Immature natural killer cell (primary cell): ENCODE results near the gene MTIF3. TPM values are rescaled to one million over a fixed set of nuclear protein-coding genes. Genes with fewer than 3 reads are reported as not detected.

Experiments
- DNase-seq, 3 donors: peaks; one replicate each; pipeline ENCODE4 v3.0.0; 2022; ENCODE audit warnings: mixed read lengths in 1 of 3
- H3K27ac Mint-ChIP-seq, 6 donors: one replicate each; pipeline ENCODE4 v1.8.0; 2020; ENCODE audit warnings: mixed read lengths in 6 of 6, mild to moderate bottlenecking in 5 of 6, inconsistent platforms in 4 of 6, moderate library complexity in 3 of 6
- H3K27me3 Mint-ChIP-seq, 3 donors: one replicate each; pipeline ENCODE4 v1.8.0; 2020 to 2021; ENCODE audit warnings: low read depth in 3 of 3, mild to moderate bottlenecking in 3 of 3, mixed read lengths in 3 of 3, moderate library complexity in 3 of 3, inconsistent platforms in 1 of 3
- H3K36me3 Mint-ChIP-seq, 3 donors: one replicate each; pipeline ENCODE4 v1.8.0; 2020; ENCODE audit warnings: mixed read lengths in 3 of 3, inconsistent platforms in 2 of 3, mild to moderate bottlenecking in 2 of 3
- H3K4me1 Mint-ChIP-seq, 2 donors: one replicate each; pipeline ENCODE4 v1.8.0; 2020; ENCODE audit warnings: inconsistent platforms in 2 of 2, mild to moderate bottlenecking in 2 of 2, mixed read lengths in 2 of 2, moderate library complexity in 1 of 2
- H3K4me3 Mint-ChIP-seq, 5 donors: one replicate each; pipeline ENCODE4 v1.8.0; 2020; ENCODE audit warnings: mild to moderate bottlenecking in 5 of 5, mixed read lengths in 5 of 5, inconsistent platforms in 3 of 5, moderate library complexity in 3 of 5
- H3K9me3 Mint-ChIP-seq, 6 donors: one replicate each; pipeline ENCODE4 v1.8.0; 2020; ENCODE audit warnings: mild to moderate bottlenecking in 6 of 6, mixed read lengths in 6 of 6, inconsistent platforms in 4 of 6, moderate library complexity in 3 of 6
- polyA plus RNA-seq, 3 donors: library from polyadenylated mRNA; unstranded; fragments of 300-500 nt; fragmentation: Illumina TruSeq; gene quantifications; one replicate each; pipeline ENCODE4 v1.2.3, GENCODE V29; 2021

Gene MTIF3
- polyA plus RNA-seq, 3 donors from 2014 or later, result 55.0 to 77.7 (median 67.1) TPM

GRCh38 chr13:27472941-27473340 is 22.6 kb upstream of the MTIF3 start:
- Mint-ChIP-seq H3K27me3 (peaks cover 0 to 9% (median 7%) of the 10 kb centered on the region in 3 donors), H3K4me3 (peak overlapping the region in 1 of 5 donors; percentile 6), H3K4me1 (peaks cover 17 to 21% of the 10 kb centered on the region in 2 donors), H3K9me3 (no peaks in the 10 kb centered on the region), H3K27ac (peak overlapping the region in 4 of 6 donors; percentile 40 to 72 (median 50)), H3K36me3 (no peaks in the 10 kb centered on the region)
- DNase-seq, result peak; percentile 36 to 46 (median 39)

- H3K27ac Mint-ChIP-seq, result peak overlapping the region in 4 of 6 donors; percentile 13 to 72 (median 44)
- no peak overlapping the region for H3K4me3 Mint-ChIP-seq
- H3K27me3 Mint-ChIP-seq, result peaks cover 0 to 6% (median 6%) of the 10 kb centered on the region in 3 donors
- H3K4me1 Mint-ChIP-seq, result peaks cover 17 to 21% of the 10 kb centered on the region in 2 donors
- no peaks in the 10 kb centered on the region for H3K9me3 Mint-ChIP-seq
- H3K36me3 Mint-ChIP-seq, result no peaks in the 10 kb centered on the region
- DNase-seq, result no peak
Observed at GRCh38 chr13:27472441-27472840, 22.1 kb upstream of the MTIF3 start.

DNA sequence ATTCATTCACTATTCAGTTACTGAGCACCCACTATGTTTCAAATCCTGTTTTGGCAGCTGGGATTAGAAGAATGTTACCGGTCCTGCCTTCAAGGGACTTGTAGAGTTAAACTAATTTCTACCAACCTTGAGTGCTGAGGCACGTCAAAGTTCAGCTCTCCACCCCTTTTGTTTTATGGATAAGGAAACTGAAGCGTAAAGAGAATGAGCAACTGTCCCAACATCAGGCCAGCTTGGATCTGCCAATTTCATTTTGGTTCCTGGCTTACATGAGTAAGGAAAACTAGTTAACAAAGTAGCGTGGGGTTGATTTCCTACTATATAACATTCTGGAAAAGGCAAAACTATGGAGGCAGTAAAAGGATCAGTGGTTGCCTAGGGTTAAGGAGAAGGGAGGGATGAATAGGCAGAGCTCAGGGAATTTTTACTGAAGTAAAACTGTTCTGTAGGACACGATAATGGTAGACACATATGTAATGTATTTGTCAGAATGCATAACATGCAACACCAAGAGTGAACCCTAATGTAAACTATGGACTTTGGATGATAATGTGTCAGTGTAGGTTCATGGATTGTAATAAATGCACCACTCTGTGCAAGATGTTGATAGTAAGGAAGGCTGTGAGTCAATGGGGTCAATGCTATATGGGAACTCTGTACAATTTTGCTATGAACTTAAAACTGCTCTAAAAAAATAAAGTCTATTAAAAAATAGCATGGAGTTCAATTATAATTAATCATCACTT is 19.9 kb upstream of the MTIF3 start:
- Mint-ChIP-seq H3K4me3 (no peak overlapping the region), H3K27ac (no peak overlapping the region), H3K9me3 (no peaks in the 10 kb centered on the region), H3K36me3 (no peaks in the 10 kb centered on the region), H3K27me3 (peaks cover 0 to 4% (median 3%) of the 10 kb centered on the region in 3 donors), H3K4me1 (peaks cover 17 to 21% of the 10 kb centered on the region in 2 donors)
- DNase-seq, result no peak

DNA sequence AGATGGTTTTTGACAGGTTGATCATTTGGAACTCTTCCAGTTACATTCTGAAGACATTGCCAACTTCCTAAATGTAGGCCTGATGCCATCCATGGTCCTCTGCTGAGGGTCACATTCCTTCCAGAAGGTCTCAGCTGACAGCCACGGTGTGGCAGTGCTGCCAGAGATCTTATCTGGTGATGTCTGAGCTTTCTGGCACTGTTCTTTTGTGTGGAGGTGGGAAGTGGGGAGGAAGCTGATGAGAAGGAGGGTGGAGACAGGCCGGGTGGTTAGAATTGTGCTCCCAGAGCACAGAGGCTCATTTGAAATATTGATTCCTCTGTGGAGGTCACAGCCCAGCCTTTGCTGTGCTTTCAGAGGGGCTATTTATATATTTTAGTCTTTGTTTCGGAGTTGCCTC is 16.1 kb upstream of the MTIF3 start:
- Mint-ChIP-seq H3K4me1 (peaks cover 0 to 5% of the 10 kb centered on the region in 2 donors), H3K4me3 (no peak overlapping the region), H3K27me3 (peaks cover 0 to 3% (median 2%) of the 10 kb centered on the region in 3 donors), H3K27ac (no peak overlapping the region), H3K36me3 (no peaks in the 10 kb centered on the region), H3K9me3 (no peaks in the 10 kb centered on the region)
- no peak for DNase-seq

DNA sequence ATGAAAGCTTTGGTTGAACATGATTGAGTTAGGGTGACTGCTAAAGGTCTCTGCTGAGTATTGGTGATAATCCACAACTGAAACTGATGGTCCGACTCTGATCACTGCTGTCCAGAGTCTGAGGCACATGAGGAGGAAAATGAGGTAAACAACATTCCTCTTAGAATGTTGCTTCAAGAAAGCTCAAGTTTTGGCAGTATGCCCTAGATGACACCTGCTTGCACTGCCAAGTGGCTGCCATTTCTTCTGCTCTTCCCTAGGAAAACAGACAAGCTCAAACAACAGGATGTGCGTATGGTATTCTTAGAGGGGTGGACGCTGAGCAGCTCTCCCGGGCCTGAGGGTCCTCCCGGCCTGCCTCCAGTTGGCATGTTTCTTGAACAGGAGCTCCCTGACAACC is 15.2 kb upstream of the MTIF3 start:
- Mint-ChIP-seq H3K4me1 (peaks cover 0 to 5% of the 10 kb centered on the region in 2 donors), H3K27me3 (peaks cover 0 to 3% (median 2%) of the 10 kb centered on the region in 3 donors), H3K36me3 (no peaks in the 10 kb centered on the region), H3K9me3 (no peaks in the 10 kb centered on the region), H3K27ac (peak overlapping the region in 1 of 6 donors; percentile 19), H3K4me3 (no peak overlapping the region)
- DNase-seq, result no peak

DNA sequence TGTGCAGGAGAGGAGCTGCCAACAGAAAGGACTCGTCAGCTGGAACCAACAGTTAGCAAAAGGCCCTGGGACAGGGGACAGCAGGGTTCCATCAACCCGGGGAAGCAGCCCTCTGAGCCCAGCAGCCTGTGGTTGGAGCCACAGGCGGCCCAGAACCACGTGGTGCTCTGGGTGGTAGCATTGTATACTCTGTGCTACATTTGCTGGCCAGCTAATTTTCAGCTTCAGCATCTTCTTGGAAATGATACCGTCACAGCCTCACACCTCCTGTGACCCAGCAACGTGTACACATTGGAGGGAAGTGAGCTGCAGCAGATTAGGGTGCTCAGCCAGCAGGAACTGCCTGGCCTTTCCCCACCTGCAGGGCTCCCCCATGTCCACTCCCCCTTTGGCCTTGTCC is 13.1 kb upstream of the MTIF3 start:
- Mint-ChIP-seq H3K4me3 (no peak overlapping the region), H3K27me3 (peaks cover 0 to under 1% (median 0%) of the 10 kb centered on the region in 3 donors), H3K36me3 (no peaks in the 10 kb centered on the region), H3K27ac (peak overlapping the region in 3 of 6 donors; percentile 45 to 67 (median 50)), H3K9me3 (no peaks in the 10 kb centered on the region), H3K4me1 (peaks cover 0 to 5% of the 10 kb centered on the region in 2 donors)
- DNase-seq, result peak in 1 of 3 donors; percentile 35

DNA sequence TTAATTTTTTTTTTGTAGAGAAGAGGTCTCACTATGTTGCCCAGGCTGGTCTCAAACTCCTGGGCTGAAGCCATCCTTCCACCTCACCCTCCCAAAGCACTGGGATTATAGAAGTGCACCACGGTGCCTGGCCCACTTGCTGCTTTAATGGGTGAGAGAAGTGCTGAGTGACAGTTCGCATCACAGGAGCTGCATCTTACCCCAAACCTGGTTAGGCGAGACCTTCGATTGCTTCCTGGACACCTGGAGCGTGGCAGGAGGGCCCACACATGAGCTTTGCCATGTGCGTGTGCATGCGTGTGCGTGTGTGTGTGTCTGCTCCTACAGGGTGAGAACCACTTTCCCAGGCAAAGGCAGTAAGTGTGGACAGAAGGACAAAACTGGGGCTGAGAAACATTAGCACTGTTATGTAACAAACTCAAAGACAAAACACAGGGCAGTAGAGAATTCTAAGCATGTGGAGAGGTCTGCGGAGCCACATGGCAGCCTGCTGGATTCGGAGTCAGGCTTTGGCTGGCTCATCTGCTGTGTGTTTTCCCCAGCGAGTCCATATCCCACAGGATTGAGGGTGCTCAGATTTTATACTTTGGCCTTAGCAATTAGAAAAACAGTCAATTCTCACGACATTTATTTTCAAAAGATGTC is 11.7 kb upstream of the MTIF3 start:
- no peak for DNase-seq
- peaks cover 0 to 4% (median 0%) of the 10 kb centered on the region in 3 donors for H3K36me3 Mint-ChIP-seq
- H3K4me3 Mint-ChIP-seq, result no peak overlapping the region
- peaks cover 0 to 5% of the 10 kb centered on the region in 2 donors for H3K4me1 Mint-ChIP-seq
- H3K27ac Mint-ChIP-seq, result no peak overlapping the region
- H3K9me3 Mint-ChIP-seq, result no peaks in the 10 kb centered on the region
- no peaks in the 10 kb centered on the region for H3K27me3 Mint-ChIP-seq

DNA sequence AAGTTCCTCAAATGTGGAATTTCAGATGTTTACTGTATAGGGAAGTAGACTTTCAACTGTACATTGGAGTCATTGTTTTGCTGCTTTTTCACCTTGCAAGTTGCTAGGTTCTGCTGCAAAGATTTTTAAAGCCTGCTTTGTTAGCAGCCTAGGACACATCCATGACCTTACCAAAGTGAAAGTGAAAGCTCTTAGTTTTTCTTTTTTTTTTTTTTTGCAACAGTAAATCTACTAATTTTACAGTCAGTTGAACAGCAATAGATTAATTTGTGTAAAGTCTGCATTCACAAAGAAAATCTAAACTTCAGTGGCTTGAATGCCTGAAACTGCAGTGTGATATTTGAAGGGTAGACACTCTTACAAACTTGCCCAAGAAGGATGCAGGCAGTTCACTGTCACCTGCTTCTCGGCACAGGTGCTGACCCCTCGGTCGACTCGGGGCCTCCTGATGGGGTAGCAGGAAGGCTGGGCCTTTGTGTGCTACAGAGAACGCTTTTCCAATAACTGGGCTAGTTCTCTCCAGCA is 5.0 kb upstream of the MTIF3 start:
- peaks cover 3 to 5% (median 4%) of the 10 kb centered on the region in 3 donors for H3K27me3 Mint-ChIP-seq
- peak overlapping the region; percentile 91 to 98 (median 94) for H3K27ac Mint-ChIP-seq
- H3K4me3 Mint-ChIP-seq, result peak overlapping the region; percentile 85 to 94 (median 91)
- H3K4me1 Mint-ChIP-seq, result peaks cover 19 to 31% of the 10 kb centered on the region in 2 donors
- peak; percentile 32 to 36 (median 35) for DNase-seq
- H3K9me3 Mint-ChIP-seq, result no peaks in the 10 kb centered on the region
- peaks cover 0 to 4% (median 0%) of the 10 kb centered on the region in 3 donors for H3K36me3 Mint-ChIP-seq

GRCh38 chr13:27450921-27451471 is 632 bp upstream of the MTIF3 start:
- peaks cover 50 to 68% of the 10 kb centered on the region in 2 donors for H3K4me1 Mint-ChIP-seq
- peak overlapping the region; percentile 89 to 98 (median 95) for H3K4me3 Mint-ChIP-seq
- H3K36me3 Mint-ChIP-seq, result no peaks in the 10 kb centered on the region
- DNase-seq, result no peak
- H3K9me3 Mint-ChIP-seq, result no peaks in the 10 kb centered on the region
- peak overlapping the region; percentile 92 to 99 (median 96) for H3K27ac Mint-ChIP-seq
- H3K27me3 Mint-ChIP-seq, result peaks cover 12 to 18% (median 12%) of the 10 kb centered on the region in 3 donors

- peak overlapping the region; percentile 89 to 98 (median 95) for H3K4me3 Mint-ChIP-seq
- H3K36me3 Mint-ChIP-seq, result no peaks in the 10 kb centered on the region
- DNase-seq, result no peak
- peaks cover 12 to 18% (median 12%) of the 10 kb centered on the region in 3 donors for H3K27me3 Mint-ChIP-seq
- peak overlapping the region; percentile 92 to 99 (median 96) for H3K27ac Mint-ChIP-seq
- peaks cover 39 to 69% of the 10 kb centered on the region in 2 donors for H3K4me1 Mint-ChIP-seq
- H3K9me3 Mint-ChIP-seq, result no peaks in the 10 kb centered on the region
Observed at GRCh38 chr13:27449081-27449603, 1.2 kb downstream of the MTIF3 start.

DNA sequence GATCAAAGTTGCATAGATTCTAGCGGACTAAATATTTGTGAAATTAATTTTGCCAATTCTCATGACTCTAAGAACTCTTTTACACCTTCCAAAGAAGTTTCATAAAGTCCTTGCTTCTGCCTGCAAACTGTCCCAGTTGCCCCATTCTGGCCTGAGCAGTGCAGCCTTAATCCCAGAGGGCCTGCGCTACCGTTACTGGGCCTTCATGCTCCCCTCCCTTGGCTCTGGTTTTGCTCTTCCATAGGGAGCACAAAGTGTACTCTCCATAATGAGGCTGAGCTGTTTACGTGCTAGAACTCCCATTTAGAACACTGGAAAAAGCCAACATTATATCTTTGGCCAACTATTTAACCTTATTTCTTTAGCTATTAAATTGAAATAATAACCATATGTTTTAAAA is 2.1 kb downstream of the MTIF3 start:
- Mint-ChIP-seq H3K27me3 (peaks cover 12 to 18% (median 12%) of the 10 kb centered on the region in 3 donors), H3K27ac (peak overlapping the region; percentile 25 to 99 (median 82)), H3K9me3 (no peaks in the 10 kb centered on the region), H3K36me3 (no peaks in the 10 kb centered on the region), H3K4me1 (peaks cover 39 to 69% of the 10 kb centered on the region in 2 donors), H3K4me3 (peak overlapping the region in 4 of 5 donors; percentile 56 to 97 (median 91))
- no peak for DNase-seq

- Mint-ChIP-seq H3K27me3 (peaks cover 12 to 18% (median 14%) of the 10 kb centered on the region in 3 donors), H3K4me1 (peaks cover 49 to 79% of the 10 kb centered on the region in 2 donors)
Observed at GRCh38 chr13:27446986-27447583, 3.3 kb downstream of the MTIF3 start.

GRCh38 chr13:27442797-27443196 is 7.6 kb downstream of the MTIF3 start:
- H3K27ac Mint-ChIP-seq, result peak overlapping the region; percentile 50 to 91 (median 68)
- H3K9me3 Mint-ChIP-seq, result no peaks in the 10 kb centered on the region
- peaks cover 51 to 73% of the 10 kb centered on the region in 2 donors for H3K4me1 Mint-ChIP-seq
- peaks cover 0 to 2% (median 0%) of the 10 kb centered on the region in 3 donors for H3K27me3 Mint-ChIP-seq
- DNase-seq, result no peak
- H3K4me3 Mint-ChIP-seq, result peak overlapping the region; percentile 58 to 73 (median 65)
- peaks cover 4 to 12% (median 6%) of the 10 kb centered on the region in 3 donors for H3K36me3 Mint-ChIP-seq

More at GRCh38 chr13:27446986-27447583, 3.3 kb downstream of the MTIF3 start:
- Mint-ChIP-seq H3K4me3 (peak overlapping the region; percentile 1 to 53 (median 10)), H3K27ac (peak overlapping the region; percentile 39 to 90 (median 80)), H3K9me3 (no peaks in the 10 kb centered on the region), H3K36me3 (no peaks in the 10 kb centered on the region)
- DNase-seq, result no peak
